HepG2 (cell line): ENCODE results near the gene CPNE8. TPM values are rescaled to one million over a fixed set of nuclear protein-coding genes. Genes with fewer than 3 reads are reported as not detected.

ENCODE experiments used
- ASH2L ChIP-seq: fragments of 300-600, 200-600 bp; sonication (generic); IDR thresholded peaks from 2 replicates; pipeline ENCODE4 v1.7.0; 2017; ENCODE audit warnings: low read depth, mild to moderate bottlenecking, moderate library complexity, mixed read lengths, low read length; ENCODE audit not compliant: insufficient read length
- ETV5 ChIP-seq: IDR thresholded peaks from 2 replicates; pipeline ENCODE4 v1.6.1; 2018; ENCODE audit warnings: missing biosample characterization, missing genetic modification reagents, inconsistent platforms, borderline replicate concordance
- ETV6 ChIP-seq: sonication (generic); formaldehyde crosslinking; conservative IDR thresholded peaks from 2 replicates; pipeline ENCODE4 v1.4.0; 2020; ENCODE audit warnings: missing genetic modification reagents
- FOXC1 ChIP-seq: sonication (generic); formaldehyde crosslinking; IDR thresholded peaks from 2 replicates; pipeline ENCODE4 v1.8.0; 2022; ENCODE audit warnings: mild to moderate bottlenecking, missing genetic modification reagents, borderline replicate concordance
- KDM4B ChIP-seq: sonication (generic); formaldehyde crosslinking; IDR thresholded peaks from 2 replicates; pipeline ENCODE4 v1.4.0; 2020; ENCODE audit warnings: missing genetic modification reagents
- KDM5B ChIP-seq: sonication (generic); formaldehyde crosslinking; IDR thresholded peaks from 2 replicates; pipeline ENCODE4 v1.4.0; 2020; ENCODE audit warnings: missing genetic modification reagents, mild to moderate bottlenecking, borderline replicate concordance
- KMT2B ChIP-seq: IDR thresholded peaks from 2 replicates; pipeline ENCODE4 v1.6.1; 2016; ENCODE audit warnings: missing genetic modification reagents, missing compliant biosample characterization
- MTF1 ChIP-seq: sonication (generic); formaldehyde crosslinking; IDR thresholded peaks from 2 replicates; pipeline ENCODE4 v1.5.0; 2020; ENCODE audit warnings: missing genetic modification reagents
- MTF2 ChIP-seq: sonication (generic); formaldehyde crosslinking; IDR thresholded peaks from 2 replicates; pipeline ENCODE4 v1.5.0; 2020; ENCODE audit warnings: missing genetic modification reagents, borderline replicate concordance
- NFYB ChIP-seq: sonication (generic); formaldehyde crosslinking; IDR thresholded peaks from 2 replicates; pipeline ENCODE4 v1.4.0; 2020; ENCODE audit warnings: missing genetic modification reagents
- PATZ1 ChIP-seq: sonication (generic); formaldehyde crosslinking; IDR thresholded peaks from 2 replicates; pipeline ENCODE4 v1.4.0; 2020; ENCODE audit warnings: missing genetic modification reagents
- PHF8 ChIP-seq: sonication (generic); formaldehyde crosslinking; IDR thresholded peaks from 2 replicates; pipeline ENCODE4 v1.5.0; 2020; ENCODE audit warnings: missing genetic modification reagents
- PREB ChIP-seq: sonication (generic); formaldehyde crosslinking; IDR thresholded peaks from 2 replicates; pipeline ENCODE4 v1.4.0; 2020; ENCODE audit warnings: missing genetic modification reagents
- SAP130 ChIP-seq: IDR thresholded peaks from 2 replicates; pipeline ENCODE4 v1.6.1; 2016; ENCODE audit warnings: low read depth
- SOX6 ChIP-seq, 2 experiments: fragments of 450-650 bp in 1 of 2; sonication (generic) in 1 of 2; formaldehyde crosslinking in 1 of 2; IDR thresholded peaks; 2 replicates each; pipeline versions ENCODE4 v1.4.0 to v1.6.1; 2017 to 2020; ENCODE audit warnings: antibody characterized with exemption in 1 of 2, mild to moderate bottlenecking in 1 of 2, missing genetic modification reagents in 1 of 2
- SRSF1 ChIP-seq: fragments of 200-400 bp; formaldehyde crosslinking; optimal IDR thresholded peaks from 2 replicates; pipeline ENCODE3; 2017; ENCODE audit warnings: mild to moderate bottlenecking, low read depth, low read length, moderate library complexity
- TCF12 ChIP-seq, 2 experiments: fragments of 450-650 bp in 1 of 2; sonication (generic) in 1 of 2; formaldehyde crosslinking in 1 of 2; IDR thresholded peaks; 2 replicates each; pipeline versions ENCODE4 v1.6.1 to v1.8.0; 2017 to 2022; ENCODE audit warnings: antibody characterized with exemption in 1 of 2, mild to moderate bottlenecking in 1 of 2, missing genetic modification reagents in 1 of 2, moderate library complexity in 1 of 2
- TCF7 ChIP-seq: sonication (generic); IDR thresholded peaks from 2 replicates; pipeline ENCODE4 v1.6.1; 2016; ENCODE audit warnings: antibody characterized with exemption, low read depth
- WIZ ChIP-seq: sonication (generic); formaldehyde crosslinking; IDR thresholded peaks from 2 replicates; pipeline ENCODE4 v1.5.1; 2020; ENCODE audit warnings: mild to moderate bottlenecking, missing genetic modification reagents
- ZBTB20 ChIP-seq: sonication (generic); formaldehyde crosslinking; IDR thresholded peaks from 2 replicates; pipeline ENCODE4 v1.8.1; 2023; ENCODE audit warnings: missing genetic modification reagents, low read depth, mild to moderate bottlenecking, borderline replicate concordance
- ZNF232 ChIP-seq: sonication (generic); formaldehyde crosslinking; IDR thresholded peaks from 2 replicates; pipeline ENCODE4 v1.4.0; 2020; ENCODE audit warnings: missing genetic modification reagents, borderline replicate concordance
- ZNF280B ChIP-seq: sonication (generic); formaldehyde crosslinking; IDR thresholded peaks from 2 replicates; pipeline ENCODE4 v1.5.0; 2020; ENCODE audit warnings: missing genetic modification reagents, mild to moderate bottlenecking, borderline replicate concordance
- polyA plus RNA-seq, 8 experiments: library from polyadenylated mRNA; depleted of rRNA in 3 of 8; stranded (reverse) in 7 of 8; unstranded in 1 of 8; fragments of >200 nt; fragmentation: Illumina TruSeq in 4 of 8; extraction: Trizol in 4 of 8; gene quantifications; 2 replicates each; pipeline versions ENCODE4 v1.2.1 to v1.2.3, GENCODE V29; 2011 to 2016; ENCODE audit warnings: low read depth in 4 of 8, missing spikeins in 1 of 8, mixed read lengths in 1 of 8; ENCODE audit not compliant: insufficient read depth in 1 of 8
- total RNA-seq, 5 experiments: library from RNA; depleted of rRNA; stranded (reverse); fragments of >200 nt; fragmentation: Illumina TruSeq; extraction: Trizol; gene quantifications; 2 replicates each; pipeline ENCODE4 v1.2.3, GENCODE V29; 2016; ENCODE audit warnings: low read depth in 1 of 5
- TF ChIP-seq, protein P1 (sequence below): IDR thresholded peaks from 2 replicates; pipeline ENCODE4 v1.6.1; 2012; ENCODE audit warnings: inconsistent platforms

The CPNE8 gene
- total and polyA plus RNA-seq, 2 of the 13 experiments (the other 11 are each of a cell fraction or from before 2014, with no cell fraction given) = 2.4 to 2.7 TPM

- TF ChIP-seq ASH2L (peak; percentile 10), WIZ (CRISPR knock-in tag) (no peak), KMT2B (CRISPR knock-in tag) (no peak), SOX6 (IDR thresholded peaks at IDR 0.05) (no peak), SOX6 (CRISPR knock-in tag; IDR thresholded peaks at IDR 0.05) (no peak; the same call in 1 of the 2 replicates), ZNF232 (no peak), KDM5B (CRISPR knock-in tag) (no peak), KDM4B (CRISPR knock-in tag) (no peak), ZNF280B (CRISPR knock-in tag) (no peak), PREB (CRISPR knock-in tag) (no peak), ETV5 (peak; percentile 28; the same call in 1 of the 2 replicates), MTF1 (CRISPR knock-in tag) (peak; percentile 71), FOXC1 (CRISPR knock-in tag) (peak; percentile 66; the same call in 1 of the 2 replicates), TCF12 (IDR thresholded peaks at IDR 0.05) (no peak), TCF12 (CRISPR knock-in tag; IDR thresholded peaks at IDR 0.05) (no peak), MTF2 (CRISPR knock-in tag) (peak; percentile 70; the same call in 1 of the 2 replicates), ETV6 (CRISPR knock-in tag) (no peak), SAP130 (CRISPR knock-in tag) (peak; percentile 14; the same call in 1 of the 2 replicates), PHF8 (peak; percentile 27; the same call in 1 of the 2 replicates), TCF7 (no peak), SRSF1 (no peak), ZBTB20 (CRISPR knock-in tag) (no peak), PATZ1 (CRISPR knock-in tag) (0 out of 2 replicates have a peak, but pooled peaks have one; percentile 15), NFYB (peak; percentile 36; the same call in 1 of the 2 replicates)
- TF ChIP-seq, protein P1, sequence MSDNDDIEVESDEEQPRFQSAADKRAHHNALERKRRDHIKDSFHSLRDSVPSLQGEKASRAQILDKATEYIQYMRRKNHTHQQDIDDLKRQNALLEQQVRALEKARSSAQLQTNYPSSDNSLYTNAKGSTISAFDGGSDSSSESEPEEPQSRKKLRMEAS = peak; percentile 23; the same call in 1 of the 2 replicates
Measured at GRCh38 chr12:38904537-38905479, 583 bp downstream of the CPNE8 start (continued).
